Activated T-cell treated with anti-CD3 and anti-CD28 coated beads for 24 hours (primary cell): ENCODE results near the gene TNIP1.

Experiments
- DNase-seq: peaks from one replicate; pipeline ENCODE4 v3.0.0-alpha.2; 2020; ENCODE audit warnings: low read depth

The TNIP1 gene

DNA sequence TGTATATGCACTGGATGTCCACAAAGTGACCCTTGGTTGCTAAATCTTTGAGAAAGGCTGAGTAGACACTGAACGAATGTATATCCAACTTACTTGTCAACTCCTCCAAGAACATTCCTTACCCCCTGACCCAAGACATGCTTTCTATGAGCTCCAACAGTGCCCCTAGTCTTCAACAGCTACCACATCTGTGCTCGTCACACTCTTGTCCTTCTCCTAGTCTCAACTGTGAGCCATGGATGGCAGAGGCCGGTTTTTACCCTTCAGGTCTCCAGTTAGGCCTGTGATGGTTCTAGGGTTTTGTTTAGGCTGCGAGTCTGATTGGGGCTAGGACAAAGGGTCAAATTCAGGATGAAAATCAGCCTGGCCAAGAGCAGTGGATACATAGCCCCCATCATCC is 79.4 kb downstream of the TNIP1 start:
- DNase-seq = no peak

- DNase-seq = no peak
Measured at GRCh38 chr5:150999704-151000442, 81.0 kb downstream of the TNIP1 start.

GRCh38 chr5:150993826-150994412 is 86.9 kb downstream of the TNIP1 start:
- DNase-seq = no peak

- no peak for DNase-seq
Measured at GRCh38 chr5:150993422-150993821, 87.4 kb downstream of the TNIP1 start.

GRCh38 chr5:150992705-150993104 is 88.1 kb downstream of the TNIP1 start:
- DNase-seq = no peak

GRCh38 chr5:150989695-150990094 is 91.1 kb downstream of the TNIP1 start:
- DNase-seq = no peak

GRCh38 chr5:150987746-150988145 is 93.1 kb downstream of the TNIP1 start:
- no peak for DNase-seq
